Embryonic facial prominence (tissue), 1 donor: ENCODE results near the gene PLXDC1.
"Not testable (repeated sequence)": the region's sequence is repeated elsewhere in the genome, so short reads cannot be mapped to it uniquely, and the experiment has no call there.

Experiments used
- DNase-seq: peaks from one replicate; pipeline ENCODE4 v3.0.0-alpha.2; 2016; ENCODE audit errors: extremely low spot score

Gene PLXDC1

DNA sequence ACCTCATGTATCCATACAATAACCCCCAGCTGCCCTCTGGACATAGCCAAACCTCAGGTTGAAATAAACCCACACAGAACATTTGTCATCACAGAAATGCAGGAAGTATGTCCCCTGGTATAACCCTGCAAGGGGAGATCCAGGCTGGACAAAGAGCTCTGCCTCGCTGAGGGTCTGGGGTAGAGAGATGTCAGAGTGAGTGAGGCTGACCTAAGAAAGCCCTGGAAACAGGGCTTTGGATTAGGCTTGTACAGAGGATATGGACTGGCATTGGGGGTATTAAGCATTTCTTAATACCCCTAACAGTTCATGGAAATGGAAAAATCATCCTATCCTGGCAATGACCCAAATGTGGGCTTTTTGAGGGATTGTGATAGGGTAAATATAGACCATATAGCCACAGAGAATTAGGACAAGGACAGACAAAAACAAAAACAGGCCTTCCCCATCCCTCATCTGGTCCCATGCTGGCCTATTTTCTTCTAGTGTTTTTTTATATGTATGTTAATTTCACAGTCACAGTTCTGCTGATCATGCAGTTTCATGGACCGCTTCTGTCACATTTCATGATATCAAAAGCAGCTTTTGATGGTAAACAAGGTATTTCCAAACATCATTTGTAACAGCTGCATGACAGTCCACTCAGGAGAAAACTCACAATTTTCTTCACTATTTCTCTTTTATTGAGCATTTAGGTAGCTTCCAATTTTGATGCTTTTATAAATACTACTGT lies 26.1 kb downstream of the PLXDC1 start:
- DNase-seq, result no peak

DNA sequence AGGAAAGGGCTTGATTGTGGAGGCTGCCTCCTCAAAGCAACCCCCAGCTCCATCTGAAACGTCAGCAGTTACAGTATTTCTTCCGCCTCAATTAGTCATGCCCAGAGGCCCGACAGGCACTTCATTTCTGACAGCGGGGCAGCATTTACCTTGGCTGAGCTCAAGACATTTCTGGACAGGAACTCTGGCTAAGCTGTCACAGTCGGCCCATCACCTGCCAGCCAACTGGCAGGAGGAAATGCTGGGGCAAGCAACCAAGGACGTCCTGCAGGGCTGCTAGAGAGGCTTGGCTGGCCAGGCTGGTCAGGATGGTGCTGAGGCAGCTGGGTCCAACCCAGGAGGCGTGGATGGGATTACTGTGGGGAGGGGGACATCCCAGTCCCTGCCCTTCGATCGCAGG lies 27.8 kb downstream of the PLXDC1 start:
- no peak for DNase-seq

DNA sequence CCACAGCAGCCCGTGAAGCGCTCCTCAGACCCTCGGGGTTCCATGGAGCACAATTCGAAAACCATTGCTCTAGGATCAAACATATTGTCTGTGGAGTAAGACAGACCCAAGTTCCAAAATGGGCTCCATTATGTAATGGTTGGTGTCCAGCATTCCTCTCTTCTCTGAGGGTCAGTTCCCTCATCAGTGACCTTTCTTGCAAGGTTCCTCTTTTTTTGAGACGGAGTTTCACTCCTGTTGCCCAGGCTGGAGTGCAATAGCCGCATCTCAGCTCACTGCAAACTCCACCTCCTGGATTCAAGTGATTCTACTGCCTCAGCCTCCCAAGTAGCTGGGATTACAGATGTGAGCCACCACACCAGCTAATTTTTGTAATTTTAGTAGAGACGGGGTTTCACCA lies 28.4 kb downstream of the PLXDC1 start:
- DNase-seq, result no peak

DNA sequence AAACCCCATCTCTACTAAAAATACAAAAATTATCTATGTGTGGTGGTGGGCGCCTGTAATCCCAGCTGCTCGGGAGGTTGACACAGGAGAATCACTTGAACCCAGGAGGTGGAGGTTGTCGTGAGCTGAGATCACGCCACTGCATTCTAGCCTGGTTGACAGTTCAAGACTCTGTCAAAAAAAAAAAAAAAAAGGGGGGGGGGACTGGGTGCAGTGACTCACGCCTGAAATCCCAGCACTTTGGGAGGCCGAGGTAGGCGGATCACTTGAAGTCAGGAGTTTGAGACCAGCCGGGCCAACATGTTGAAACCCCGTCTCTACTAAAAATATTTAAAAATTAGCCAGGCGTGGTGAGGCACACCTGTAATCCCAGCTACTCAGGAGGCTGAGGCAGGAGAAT lies 29.5 kb downstream of the PLXDC1 start:
- not testable (repeated sequence) for DNase-seq

DNA sequence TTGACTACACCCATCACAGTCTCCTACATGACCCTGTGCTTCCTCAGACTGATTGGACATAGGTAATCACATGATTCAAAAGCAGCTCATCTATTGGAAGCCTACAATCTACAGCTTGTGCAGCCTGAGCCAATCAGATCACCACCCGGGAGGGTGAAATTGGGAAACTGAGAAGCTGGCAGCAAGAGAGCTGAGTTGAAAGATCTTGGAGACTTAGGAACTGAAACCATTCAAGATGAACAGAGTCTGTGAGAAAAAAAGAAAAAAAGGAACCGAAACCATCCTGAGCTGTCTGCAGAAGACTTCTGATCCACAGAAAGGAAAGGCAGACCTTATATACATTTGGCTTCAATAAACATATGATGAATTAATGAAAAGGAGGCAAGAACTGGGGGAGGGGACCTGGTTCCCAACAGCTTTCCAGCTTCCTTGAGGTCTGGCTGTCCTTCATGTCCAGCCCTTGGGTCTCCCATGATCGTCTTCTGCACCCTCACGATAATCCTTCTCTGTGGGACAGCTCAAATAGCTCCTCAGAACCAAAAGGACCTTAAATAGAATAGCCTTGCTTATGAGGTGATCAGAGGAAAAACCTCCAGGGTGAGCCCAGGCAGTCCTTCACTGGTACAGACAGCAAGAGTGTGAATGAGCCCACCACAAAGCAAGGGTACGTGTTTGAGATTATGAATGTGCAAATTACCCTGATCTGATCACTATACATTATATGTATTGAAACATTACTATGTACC lies 32.6 kb downstream of the PLXDC1 start:
- DNase-seq, result no peak

DNA sequence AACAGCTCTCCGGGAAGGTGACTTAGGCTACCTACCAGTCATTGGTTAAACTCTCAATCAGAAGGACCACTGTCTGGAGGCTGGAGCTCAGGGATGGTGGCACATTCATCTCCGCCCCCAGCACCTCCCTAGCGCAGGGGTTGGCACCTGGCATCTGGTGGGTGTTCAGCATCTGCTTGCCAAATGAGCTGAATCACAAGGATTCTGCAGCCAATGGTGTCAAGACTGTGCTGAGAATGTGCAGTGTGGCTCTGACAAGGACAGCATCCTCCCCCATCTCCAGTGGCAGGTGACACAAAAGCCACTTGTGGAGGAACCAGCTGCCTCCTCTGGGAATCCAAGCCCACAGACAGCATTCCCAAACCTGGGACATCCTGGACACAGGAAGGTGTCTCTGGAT lies 35.2 kb downstream of the PLXDC1 start:
- DNase-seq, result no peak

DNA sequence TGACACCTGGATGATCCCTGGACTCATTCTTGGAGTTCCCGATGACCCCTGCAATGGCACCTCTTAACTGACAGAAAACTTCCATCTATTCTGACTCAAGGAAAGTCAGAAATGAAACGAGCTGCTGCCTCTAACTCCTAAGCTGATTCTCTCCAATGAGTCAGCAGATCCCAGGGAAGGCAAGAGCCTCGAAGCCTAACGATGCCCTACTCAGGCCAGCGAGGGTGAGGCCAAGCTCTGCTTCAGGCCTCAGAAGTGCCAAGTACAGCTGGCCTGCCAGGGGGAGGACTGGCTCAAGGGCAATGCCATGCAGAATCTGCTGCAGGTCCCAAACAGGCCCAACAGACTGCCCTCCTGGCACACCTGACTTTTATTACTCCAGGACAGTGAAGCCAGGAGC lies 36.3 kb downstream of the PLXDC1 start:
- DNase-seq, result no peak

DNA sequence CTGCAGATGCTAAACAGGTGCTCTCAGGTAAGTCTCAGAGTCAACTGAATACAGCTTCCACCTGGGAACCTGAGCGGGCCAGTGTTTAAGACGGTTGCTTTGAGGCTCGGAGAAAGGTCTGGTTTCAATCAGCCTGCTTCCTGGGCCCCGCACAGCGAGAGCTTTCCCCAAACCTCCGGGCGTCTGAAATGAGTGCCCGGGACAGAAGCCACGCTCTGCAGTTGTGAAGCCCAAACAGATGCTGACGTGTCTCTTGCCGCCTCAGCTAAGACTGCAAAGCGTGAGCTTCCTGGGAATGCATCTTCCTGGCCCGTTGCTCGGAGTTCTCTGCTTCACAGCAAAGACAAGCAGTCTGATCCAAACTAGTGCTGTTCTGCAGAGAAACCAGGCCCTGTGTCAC lies 36.7 kb downstream of the PLXDC1 start:
- no peak for DNase-seq

DNA sequence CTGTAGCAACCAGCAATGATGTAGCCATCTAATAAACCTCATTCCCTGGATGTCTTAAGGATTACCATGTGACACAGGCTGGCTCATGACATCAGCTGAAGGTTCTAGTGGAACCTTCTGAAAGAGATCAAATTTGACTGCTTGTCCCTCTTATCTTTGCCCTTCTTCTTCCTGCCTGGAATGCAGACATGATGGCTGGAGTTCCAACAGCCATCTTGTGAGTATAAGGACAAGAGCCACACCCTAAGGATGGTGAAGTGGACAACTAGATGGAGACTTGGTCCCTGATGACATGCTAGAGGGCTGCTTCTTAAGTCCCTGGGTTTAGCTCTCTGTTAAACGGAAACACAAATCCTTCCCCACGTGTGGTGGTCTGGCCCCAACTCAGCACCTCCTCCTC lies 37.6 kb downstream of the PLXDC1 start:
- no peak for DNase-seq

DNA sequence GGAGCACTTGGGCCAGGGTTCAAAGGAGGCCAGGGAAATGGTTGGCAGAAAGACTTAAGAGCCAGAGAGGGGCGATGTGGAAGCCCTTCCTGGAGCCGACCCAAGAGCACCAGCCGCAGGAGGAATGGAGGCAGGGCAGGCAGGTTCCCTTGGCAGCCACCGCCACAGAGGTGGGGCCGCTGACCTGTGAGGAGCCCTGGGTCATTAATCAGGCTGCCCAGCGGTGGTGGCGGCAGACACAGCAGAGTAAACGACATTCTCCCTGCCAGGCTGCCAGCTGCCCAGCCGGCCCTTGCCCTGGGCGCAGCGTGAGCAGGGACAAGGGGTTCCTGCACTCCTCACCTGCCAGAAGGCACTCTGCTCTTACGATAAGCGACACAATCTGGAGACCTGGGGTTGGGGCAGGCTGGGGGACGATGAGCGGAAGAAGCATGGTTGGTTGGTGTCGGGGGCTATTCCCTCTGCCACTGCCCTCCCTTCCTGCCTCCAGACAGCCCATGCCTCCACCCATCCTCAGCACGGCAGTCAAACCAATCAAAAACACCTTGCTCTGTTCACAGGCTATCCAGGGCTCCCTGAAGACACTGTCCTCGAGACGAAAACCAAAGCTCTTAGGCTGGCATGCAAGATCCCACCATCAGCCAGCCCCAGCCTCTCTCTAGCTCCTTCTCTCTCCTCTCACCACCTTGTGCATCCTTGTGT lies 40.9 kb downstream of the PLXDC1 start:
- no peak for DNase-seq

DNA sequence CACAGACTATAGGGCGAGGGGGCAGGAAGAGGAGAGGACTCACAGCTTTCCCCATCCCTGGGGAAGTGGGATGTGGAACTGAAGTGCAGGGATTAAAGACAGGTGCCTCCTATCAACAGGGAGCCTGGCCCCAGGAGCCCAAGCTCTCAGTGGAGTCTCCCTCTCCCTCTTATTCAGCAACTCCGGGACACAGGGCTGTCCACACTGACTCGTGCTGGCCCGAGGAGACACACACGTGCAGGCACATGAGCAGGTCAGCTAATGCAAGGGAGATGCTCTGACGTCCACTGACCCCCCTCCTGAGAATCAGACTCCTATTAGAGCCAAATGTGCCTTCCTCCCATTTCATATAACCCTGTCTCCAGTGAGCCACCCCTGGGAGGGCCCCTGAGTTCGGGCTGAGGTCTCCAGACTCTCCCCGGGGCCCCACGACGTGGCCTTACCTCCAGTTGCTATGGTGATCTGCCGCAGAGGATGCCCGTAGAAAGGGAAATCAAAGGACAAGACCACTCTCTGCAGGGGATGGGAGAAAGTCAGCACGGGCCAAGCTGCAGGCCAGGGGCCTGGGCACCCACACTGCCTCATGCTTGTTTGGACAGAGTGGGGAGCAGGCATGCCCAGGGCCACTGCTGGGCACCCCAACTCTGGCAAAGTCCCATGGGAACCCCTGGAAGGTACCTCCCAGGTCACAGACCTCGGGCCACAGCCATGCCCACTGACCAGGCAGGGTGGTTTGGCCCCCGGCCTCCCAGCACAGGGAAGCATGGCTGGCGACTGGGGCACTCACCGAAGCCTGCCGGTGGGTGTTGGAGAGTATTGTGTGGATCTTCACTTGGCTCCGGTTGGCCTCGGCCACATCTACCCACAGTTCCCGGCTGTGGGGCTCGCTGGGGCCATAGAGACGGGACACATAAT lies 42.7 kb downstream of the PLXDC1 start:
- no peak for DNase-seq

DNA sequence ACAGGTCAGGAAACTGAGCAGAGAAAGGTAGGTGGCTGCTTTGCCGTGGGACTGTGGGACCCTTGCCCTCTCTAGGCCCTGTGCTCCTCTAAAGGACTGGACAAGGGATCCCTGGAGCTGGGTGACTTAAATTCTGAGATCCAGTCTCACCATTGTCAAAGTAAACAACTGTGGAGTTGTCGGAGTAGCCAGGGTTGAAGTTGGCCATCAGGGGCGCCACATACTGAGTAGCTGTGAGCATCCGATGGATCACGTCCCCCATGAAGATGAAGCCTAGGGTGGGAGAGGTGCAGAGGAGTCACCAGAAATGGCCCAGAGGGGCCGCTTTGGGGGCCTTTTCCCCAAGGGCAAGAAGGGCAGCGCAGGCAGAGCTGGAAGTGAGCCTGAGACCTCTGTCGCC lies 43.5 kb downstream of the PLXDC1 start:
- DNase-seq, result no peak

DNA sequence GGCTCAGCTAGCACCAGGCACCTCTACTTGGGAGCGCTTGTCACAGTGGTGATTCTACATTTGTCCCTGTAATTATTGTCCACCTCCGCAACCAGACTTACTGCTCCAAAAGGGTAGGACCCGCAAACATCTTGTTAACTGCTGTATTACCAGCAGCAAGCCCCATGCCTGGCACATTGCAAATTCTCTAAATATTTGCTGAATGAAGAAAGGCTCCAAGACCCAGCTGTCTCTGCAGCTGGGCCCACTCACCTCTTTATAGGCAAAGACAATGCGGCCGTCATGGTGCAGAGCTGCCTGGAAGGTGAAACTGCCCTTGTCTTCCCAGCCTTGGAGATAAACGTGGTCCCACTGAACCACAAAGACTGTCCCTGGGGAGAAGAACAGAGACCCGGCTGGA lies 44.3 kb downstream of the PLXDC1 start:
- DNase-seq, result no peak

DNA sequence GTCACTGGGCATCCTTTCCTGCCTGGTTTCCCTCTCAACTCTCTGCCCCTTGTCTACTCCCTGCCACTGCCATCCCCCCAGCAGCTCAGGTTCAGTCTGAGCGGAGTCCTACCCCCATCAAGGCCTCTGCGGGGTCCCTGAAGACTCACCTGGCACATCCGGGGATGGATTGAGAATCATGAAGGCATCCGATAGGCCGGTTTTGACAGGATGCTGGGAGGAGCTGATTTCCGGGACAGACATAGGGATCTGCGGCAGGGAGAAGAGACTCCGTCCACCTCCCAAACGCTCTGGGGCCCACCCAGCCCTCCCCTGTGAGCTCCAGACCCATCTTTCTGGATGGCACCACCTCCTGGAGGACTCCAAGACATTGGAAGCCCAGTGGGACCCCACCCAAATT lies 45.7 kb downstream of the PLXDC1 start:
- DNase-seq, result no peak

DNA sequence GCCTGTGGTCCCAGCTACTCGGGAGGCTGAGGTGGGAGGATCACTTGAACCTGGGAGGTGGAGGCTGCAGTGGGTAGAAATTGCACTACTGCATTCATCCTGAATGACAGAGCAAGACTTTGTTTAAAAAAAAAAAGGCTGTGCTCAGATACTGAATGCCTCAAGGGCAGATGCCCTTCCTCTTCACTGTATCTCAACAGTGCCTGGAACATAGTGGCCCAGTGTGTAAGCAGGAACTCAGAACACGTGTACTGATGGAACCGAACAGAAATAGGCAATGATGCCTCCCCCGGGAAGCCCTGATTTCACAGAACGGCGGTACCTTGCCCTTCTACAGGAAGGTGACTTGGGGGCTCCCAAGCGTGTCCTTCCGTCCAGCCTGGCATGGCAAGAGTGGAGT lies 46.8 kb downstream of the PLXDC1 start:
- DNase-seq, result no peak

DNA sequence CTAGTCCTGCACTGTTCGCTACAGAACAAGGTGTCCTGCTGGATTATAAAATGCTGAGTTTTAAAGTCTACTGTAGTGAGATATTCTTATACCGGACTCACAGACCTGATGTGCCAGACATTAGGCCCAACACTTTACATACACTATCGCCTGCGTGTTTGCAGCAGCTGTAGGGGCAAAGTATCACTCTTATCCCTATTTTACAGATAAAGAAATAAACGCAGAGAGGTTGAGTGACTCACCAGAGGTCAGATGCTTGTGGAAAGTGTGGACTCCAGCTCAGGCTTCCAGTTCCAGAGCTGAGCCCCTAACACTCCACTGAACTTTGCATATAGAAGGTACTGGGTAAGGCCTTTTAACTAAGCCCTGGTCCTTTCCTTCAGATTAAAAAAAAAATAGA lies 47.4 kb downstream of the PLXDC1 start:
- no peak for DNase-seq

DNA sequence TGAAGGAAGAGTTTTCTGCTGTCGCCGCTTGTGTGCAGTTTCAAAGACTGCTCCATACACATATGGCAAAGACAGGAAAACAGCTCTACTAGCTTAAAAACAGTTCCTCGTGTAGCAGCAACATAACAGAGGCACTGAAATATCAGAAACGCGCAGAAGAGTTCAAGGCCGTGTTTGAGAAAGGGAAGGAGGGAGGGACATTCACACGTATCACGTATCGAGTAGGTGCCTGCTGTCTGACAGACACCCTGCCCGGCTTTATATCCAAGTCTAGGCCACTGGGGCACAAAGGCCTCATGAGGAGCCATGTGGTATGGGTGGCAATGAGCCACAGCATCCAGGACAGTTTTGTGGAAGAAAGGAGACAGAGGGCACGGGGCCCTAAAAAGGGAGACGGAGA lies 50.3 kb downstream of the PLXDC1 start:
- no peak for DNase-seq

DNA sequence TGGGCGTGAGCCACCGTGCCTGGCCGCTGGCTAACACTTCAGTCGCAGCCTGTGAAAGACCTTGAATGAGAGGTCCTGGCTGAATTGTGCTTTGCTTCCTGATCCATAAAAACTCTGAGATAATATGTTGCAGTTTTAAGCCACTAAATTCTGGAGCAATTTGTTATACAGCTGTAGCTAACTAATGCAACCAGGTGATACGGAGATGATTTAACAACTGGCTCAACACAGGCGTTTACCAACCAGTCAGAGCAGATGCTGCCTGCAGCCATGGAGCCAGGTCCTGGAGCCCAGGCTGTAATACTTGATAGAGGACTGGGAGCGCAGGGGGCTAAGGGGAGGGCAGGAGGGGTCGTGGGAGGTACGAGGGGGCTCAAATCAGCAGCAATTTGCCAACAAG lies 50.9 kb downstream of the PLXDC1 start:
- no peak for DNase-seq

DNA sequence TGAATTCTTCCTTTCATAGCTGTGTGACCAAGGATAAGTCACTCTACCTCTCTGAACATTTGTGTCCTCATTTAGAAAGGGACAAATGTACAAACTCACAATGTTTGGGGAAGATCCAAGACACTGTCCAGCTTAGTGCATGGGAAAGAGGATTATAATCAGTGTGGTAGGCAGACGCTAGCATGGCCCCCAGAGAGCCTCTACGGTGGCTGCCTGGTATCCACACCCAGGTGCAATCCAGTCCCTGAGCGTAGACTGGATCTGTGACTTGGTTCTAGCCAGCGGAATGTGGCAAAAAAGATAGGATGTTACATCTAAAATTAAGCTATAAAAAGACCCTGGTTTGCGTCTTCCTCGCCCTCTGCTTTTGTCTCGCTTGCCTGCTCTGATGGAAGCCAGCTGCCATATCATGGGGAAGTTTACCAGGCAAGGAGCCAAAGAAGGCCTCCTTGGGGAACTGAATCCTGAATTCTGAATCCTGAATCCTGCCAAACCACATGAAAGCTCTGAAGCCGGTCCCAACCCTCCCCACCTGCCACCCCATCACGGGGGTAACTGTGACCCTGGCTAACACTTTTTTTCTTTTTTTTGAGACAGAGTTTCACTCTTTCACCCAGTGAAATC lies 51.7 kb downstream of the PLXDC1 start:
- peak; percentile 23 for DNase-seq

DNA sequence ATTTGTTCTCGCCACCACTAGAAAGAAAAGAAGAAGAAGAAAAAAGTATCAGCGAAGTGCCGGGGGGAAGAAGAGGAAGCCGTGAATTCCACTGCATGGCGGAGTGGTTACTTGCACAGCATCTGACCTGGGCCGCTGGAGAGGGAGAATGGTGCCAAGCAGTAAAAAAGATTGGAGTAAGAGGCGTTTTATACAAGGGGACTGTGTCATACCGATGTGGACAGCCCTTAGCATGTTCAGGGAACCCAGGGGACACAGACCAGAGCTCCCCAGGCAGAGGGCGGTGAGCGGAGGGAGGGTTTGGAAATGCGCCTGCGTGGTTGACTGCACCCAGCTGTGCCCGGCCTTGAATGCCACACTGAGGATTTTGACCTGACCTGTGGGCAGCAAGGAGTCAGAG lies 52.8 kb downstream of the PLXDC1 start:
- no peak for DNase-seq

DNA sequence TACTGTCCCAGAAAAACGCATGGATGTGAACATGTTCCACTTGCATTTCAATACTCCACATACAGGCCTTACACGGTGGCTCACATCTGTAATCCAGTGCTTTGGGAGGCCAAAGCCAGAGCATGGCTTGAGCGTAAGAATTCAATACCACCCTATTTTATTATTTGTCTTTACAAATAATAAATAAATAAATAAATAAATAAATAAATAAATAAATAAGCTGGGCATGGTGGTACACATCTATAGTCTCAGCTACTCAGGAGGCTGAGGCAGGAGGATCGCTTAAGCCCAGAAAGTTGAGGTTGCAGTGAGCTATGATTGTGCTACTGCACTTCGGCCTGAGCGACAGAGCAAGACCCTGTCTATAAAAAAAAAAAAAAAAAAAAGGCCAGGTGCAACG lies 53.9 kb downstream of the PLXDC1 start:
- no peak for DNase-seq

DNA sequence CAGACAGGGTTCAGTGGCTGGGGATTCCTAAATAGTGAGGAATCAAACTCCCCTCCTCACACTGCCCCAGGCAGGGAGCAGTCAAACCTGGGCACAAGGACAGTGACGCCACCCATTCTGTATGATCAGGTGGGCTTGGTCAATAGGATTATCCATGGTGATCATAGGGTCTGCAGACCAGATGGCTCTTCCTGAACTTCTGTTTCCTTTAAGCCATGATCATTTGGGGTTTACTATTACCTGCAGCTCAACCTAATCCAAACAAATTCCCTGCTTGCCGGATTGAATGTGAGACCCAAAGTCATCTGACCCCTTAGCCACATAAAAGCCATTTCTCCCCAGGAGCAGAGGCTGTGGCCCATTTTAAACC lies 54.3 kb downstream of the PLXDC1 start:
- DNase-seq, result no peak
